ENCODE measurements around the gene TRIO. TPM values are rescaled to one million over a fixed set of nuclear protein-coding genes. Genes with fewer than 3 reads are reported as not detected.

Gene TRIO
- total and polyA plus RNA-seq, 10 of the 15 experiments (the other 5 are each of a cell fraction or from before 2014, with no cell fraction given) = 5.1 to 96.4 (median 44.6) TPM

GRCh38 chr5:14273207-14273767 is 130.1 kb downstream of the TRIO start:
- TSS peak; percentile 7 for BruUV-seq (replicated peaks)
- CTCF ChIA-PET = interaction anchor here (6.3 to 10.4 kb wide), 3 partner anchors 9 to 162 kb away, joined by 56 to 137 read pairs (median 118); no protein-coding TSS in a partner anchor
- peaks cover 39% of the 10 kb centered on the region for H3K79me2 ChIP-seq (ENCODE audit: control insufficient read depth, insufficient read depth, low read length)
- TF ChIP-seq FOS (IDR thresholded peaks at IDR 0.05; ENCODE audit: borderline replicate concordance, extremely low read depth, insufficient read length) (no peak), ZBTB11 (CRISPR knock-in tag; IDR thresholded peaks at IDR 0.05) (no peak), RCOR1 (conservative IDR thresholded peaks at IDR 0.05; ENCODE audit: low read depth, low read length) (no peak), PRDM15 (CRISPR knock-in tag; IDR thresholded peaks at IDR 0.05) (no peak), SMC3 (IDR thresholded peaks at IDR 0.05; ENCODE audit: borderline replicate concordance, low read length) (no peak), CHD2 (IDR thresholded peaks at IDR 0.05; ENCODE audit: borderline replicate concordance, low read depth, low read length) (no peak), MAX (IDR thresholded peaks at IDR 0.05; ENCODE audit: low read depth, low read length) (no peak), RFX5 (IDR thresholded peaks at IDR 0.05; ENCODE audit: low read depth, low read length) (no peak), IKZF1 (conservative IDR thresholded peaks at IDR 0.05) (no peak), CTCF (IDR thresholded peaks at IDR 0.05 in 2 of 3, conservative IDR thresholded peaks at IDR 0.05 in 1 of 3; ENCODE audit: control insufficient read depth in 2 of 3, extremely low read depth in 1 of 3, insufficient read depth in 1 of 3, low read depth in 3 of 3, low read length in 3 of 3) (no peak), LARP7 (IDR thresholded peaks at IDR 0.05) (no peak), ATF2 (IDR thresholded peaks at IDR 0.05; ENCODE audit: low read length) (no peak), RAD51 (IDR thresholded peaks at IDR 0.05) (no peak)

More at GRCh38 chr5:14273207-14273767, 130.1 kb downstream of the TRIO start:
- POLR2A ChIA-PET = no interaction called here
- Histone ChIP-seq H2AFZ (ENCODE audit: control insufficient read depth, low read depth, low read length) (no peak overlapping the region), H3K4me1 (ENCODE audit: control insufficient read depth, insufficient read depth, low read length) (peaks cover 18% of the 10 kb centered on the region), H3K4me3 (no peak overlapping the region), H3K36me3 (ENCODE audit: control insufficient read depth in 2 of 2, insufficient read depth in 2 of 2, low read length in 1 of 2) (peaks cover 3 to 6% of the 10 kb centered on the region in 2 experiments; a peak in 3 of 4 replicates), H3K4me2 (ENCODE audit: control insufficient read depth, insufficient read depth) (no peak overlapping the region), H4K20me1 (ENCODE audit: control insufficient read depth, insufficient read depth) (no peaks in the 10 kb centered on the region; the same call in 1 of the 2 replicates), H3K27me3 (replicated peaks in 1 of 2; ENCODE audit: control insufficient read depth in 2 of 2, insufficient read depth in 2 of 2, low read length in 1 of 2) (no peaks in the 10 kb centered on the region), H3K9ac (ENCODE audit: control insufficient read depth, insufficient read depth, low read length) (no peak overlapping the region), H3K9me3 (replicated peaks; ENCODE audit: control insufficient read depth, insufficient read depth, low read length) (no peaks in the 10 kb centered on the region), H3K27ac (ENCODE audit: control insufficient read depth, insufficient read depth) (no peak overlapping the region)
- FAIRE-seq (no peak), ATAC-seq (no peak), DNase-seq (ENCODE audit: low read depth, low spot score) (no peak)
- SMC1A ChIA-PET (ENCODE audit: uncharacterized antibody, unreplicated experiment) = interaction anchor here (0.6 to 6.5 kb wide), 6 partner anchors 13 to 278 kb away, joined by 3 to 136 read pairs (median 14); no protein-coding TSS in a partner anchor
- RAD21 ChIA-PET (ENCODE audit: unreplicated experiment) = interaction anchor here (1.4 kb wide), 1 partner anchor 62 kb away, joined by 7 read pairs; no protein-coding TSS in a partner anchor
- 91% methylated on average over 7 of the region's 7 CpGs for WGBS (ENCODE audit: insufficient coverage, insufficient replicate concordance, low lambda C conversion rate, missing lambda C conversion rate)
- in situ Hi-C loops (cut with MboI) (no loop called here), intact Hi-C loops (cut with micrococcal nuclease; ENCODE audit: unreplicated experiment) (no loop called here)
